HepG2 (cell line): ENCODE data around the gene NFKBIZ. TPM values are rescaled to one million over a fixed set of nuclear protein-coding genes. Genes with fewer than 3 reads are reported as not detected.

Experiments used
- ATAC-seq: fragments of 200-7000 bp; cut with Tn5 transposase; 3 replicates; pipeline ENCODE4 v1.9.1; 2020; ENCODE audit warnings: mild to moderate bottlenecking, moderate library complexity
- BruUV-seq: library from RNA; stranded (reverse); fragments of 400-500 nt; replicated peaks from 2 replicates; lab custom pipeline; 2021; lab: Mats Ljungman, UMichigan
- CTCF ChIA-PET: fragments of 300-600 bp; formaldehyde crosslinking; extraction: SDS; loops from one replicate; lab custom pipeline; 2021; ENCODE audit warnings: low total read pairs, inconsistent platforms, low intra/inter-chr PET ratio; lab: Yijun Ruan, JAX
- POLR2A ChIA-PET: fragments of 350-600 bp; sonication (Branson Sonifier 250); formaldehyde crosslinking; loops from one replicate; lab custom pipeline; 2020; ENCODE audit warnings: antibody characterized with exemption, inconsistent platforms; lab: Yijun Ruan, JAX
- DNase-seq: peaks from one replicate; pipeline ENCODE4 v3.0.0-alpha.2; 2015; ENCODE audit warnings: low spot score
- FAIRE-seq: peaks from 3 replicates; lab custom pipeline; 2011; peaks lifted over from hg19 to GRCh38; lab: Jason Lieb, UNC
- H2AFZ ChIP-seq: one replicate; pipeline ENCODE4 v1.6.1; 2011; ENCODE audit warnings: low read length, inconsistent platforms
- H3K27ac ChIP-seq: fragments of 300-600 bp; 3 replicates; pipeline ENCODE4 v1.8.0; 2011; ENCODE audit warnings: mixed run types, mild to moderate bottlenecking, mixed read lengths, low read length, inconsistent platforms; ENCODE audit not compliant: insufficient read depth; ENCODE audit errors: extremely low read length
- H3K27me3 ChIP-seq, 2 experiments: fragments of 200-600 bp in 1 of 2; 2 replicates in 1 of 2; 3 replicates in 1 of 2; pipeline versions ENCODE4 v1.6.0 to v1.8.0; 2011; ENCODE audit warnings: low read length in 2 of 2, mild to moderate bottlenecking in 2 of 2, moderate library complexity in 2 of 2, inconsistent platforms in 1 of 2; ENCODE audit not compliant: insufficient read depth in 2 of 2, control insufficient read depth in 1 of 2
- H3K36me3 ChIP-seq, 2 experiments: fragments of 200-600 bp in 1 of 2; replicated peaks in 1 of 2; 2 replicates in 1 of 2; 3 replicates in 1 of 2; pipeline versions ENCODE4 v1.5.1 to v1.8.0; 2011; ENCODE audit warnings: low read length in 2 of 2, inconsistent platforms in 1 of 2; ENCODE audit not compliant: insufficient read depth in 2 of 2, control insufficient read depth in 1 of 2
- H3K4me1 ChIP-seq: 2 replicates; pipeline ENCODE4 v1.5.1; 2012; ENCODE audit warnings: low read length, inconsistent platforms; ENCODE audit not compliant: insufficient read depth
- H3K4me2 ChIP-seq: 2 replicates; pipeline ENCODE4 v1.6.0; 2011; ENCODE audit warnings: low read depth, low read length, inconsistent platforms
- H3K4me3 ChIP-seq, 3 experiments: fragments of 200-600 bp in 1 of 3; sonication (generic), shearing (Covaris generic) in 1 of 3; replicated peaks in 1 of 3; 2 replicates each; pipeline ENCODE4 v1.5.1; 2011 to 2016; ENCODE audit warnings: low read length in 3 of 3, inconsistent platforms in 2 of 3, low read depth in 2 of 3, mild to moderate bottlenecking in 2 of 3, control low read depth in 1 of 3, mixed read lengths in 1 of 3; ENCODE audit not compliant: insufficient read depth in 1 of 3
- H3K79me2 ChIP-seq: one replicate; pipeline ENCODE4 v1.6.1; 2011; ENCODE audit warnings: low read length, inconsistent platforms; ENCODE audit not compliant: insufficient read depth
- H3K9ac ChIP-seq: 2 replicates; pipeline ENCODE4 v1.6.0; 2011; ENCODE audit warnings: mild to moderate bottlenecking, low read depth, low read length, inconsistent platforms; ENCODE audit not compliant: insufficient read depth
- H3K9me3 ChIP-seq: 2 replicates; pipeline ENCODE4 v1.5.1; 2012; ENCODE audit warnings: mild to moderate bottlenecking, low read length
- H4K20me1 ChIP-seq: 2 replicates; pipeline ENCODE4 v1.6.0; 2011; ENCODE audit warnings: inconsistent platforms, mild to moderate bottlenecking, low read length, moderate library complexity; ENCODE audit not compliant: insufficient read depth
- ISL2 ChIP-seq: sonication (generic); formaldehyde crosslinking; IDR thresholded peaks from 2 replicates; pipeline ENCODE4 v1.5.0; 2020; ENCODE audit warnings: missing genetic modification reagents
- KDM5A ChIP-seq: fragments of 200-600 bp; sonication (generic); IDR thresholded peaks from 2 replicates; pipeline ENCODE4 v1.7.0; 2018; ENCODE audit warnings: antibody characterized with exemption, mild to moderate bottlenecking, low read length, borderline replicate concordance
- PLRG1 ChIP-seq: fragments of 450-650 bp; conservative IDR thresholded peaks from 2 replicates; pipeline ENCODE4 v1.6.1; 2016
- RCOR2 ChIP-seq: IDR thresholded peaks from 2 replicates; pipeline ENCODE4 v1.6.1; 2016; ENCODE audit warnings: missing biosample characterization, missing genetic modification reagents
- SKI ChIP-seq: fragments of 450-650 bp; IDR thresholded peaks from one replicate; pipeline ENCODE4 v1.6.1; 2018; ENCODE audit warnings: mild to moderate bottlenecking; ENCODE audit not compliant: partially characterized antibody
- ZNF513 ChIP-seq: sonication (generic); formaldehyde crosslinking; conservative IDR thresholded peaks from 2 replicates; pipeline ENCODE4 v1.5.0; 2020; ENCODE audit warnings: missing genetic modification reagents
- ZNF691 ChIP-seq: sonication (generic); formaldehyde crosslinking; IDR thresholded peaks from 2 replicates; pipeline ENCODE4 v1.4.0; 2020; ENCODE audit warnings: missing genetic modification reagents, low read depth, mild to moderate bottlenecking, borderline replicate concordance
- WGBS: methylation state at CpG from one replicate; pipeline ENCODE4 v1.1.6; 2017; ENCODE audit warnings: low lambda C conversion rate; 5-methylcytosine and 5-hydroxymethylcytosine counted together
- in situ Hi-C: cut with HindIII; loops from 2 replicates; pipeline ENCODE4 v1.10.0; 2017; ENCODE audit warnings: low pct_unique_long_range_greater_than_20kb; ENCODE audit not compliant: extremely low pct_ligation_motif_present
- intact Hi-C: fragments of 100-400 bp; cut with micrococcal nuclease; formaldehyde crosslinking; loops from one replicate; pipeline ENCODE4 v1.10.0; 2022; ENCODE audit not compliant: unreplicated experiment
- polyA plus RNA-seq, 8 experiments: library from polyadenylated mRNA; depleted of rRNA in 3 of 8; stranded (reverse) in 7 of 8; unstranded in 1 of 8; fragments of >200 nt; fragmentation: Illumina TruSeq in 4 of 8; extraction: Trizol in 4 of 8; gene quantifications; 2 replicates each; pipeline versions ENCODE4 v1.2.1 to v1.2.3, GENCODE V29; 2011 to 2016; ENCODE audit warnings: low read depth in 4 of 8, missing spikeins in 1 of 8, mixed read lengths in 1 of 8; ENCODE audit not compliant: insufficient read depth in 1 of 8
- total RNA-seq, 5 experiments: library from RNA; depleted of rRNA; stranded (reverse); fragments of >200 nt; fragmentation: Illumina TruSeq; extraction: Trizol; gene quantifications; 2 replicates each; pipeline ENCODE4 v1.2.3, GENCODE V29; 2016; ENCODE audit warnings: low read depth in 1 of 5

The NFKBIZ gene
- total and polyA plus RNA-seq, 2 of the 13 experiments (the other 11 are each of a cell fraction or from before 2014, with no cell fraction given), result 25.9 to 60.6 TPM

- TF ChIP-seq ZNF513 (CRISPR knock-in tag) (no peak), ISL2 (CRISPR knock-in tag) (no peak)
- TF ChIP-seq, all 625 proteins: peak for 2
Observed at GRCh38 chr3:101896083-101896757, 46.9 kb downstream of the NFKBIZ start (continued).

GRCh38 chr3:101897013-101897412, 47.7 kb downstream of the NFKBIZ start:
- DNase-seq, result no peak
- no peak overlapping the region for H3K4me2 ChIP-seq
- no peaks in the 10 kb centered on the region for H3K9me3 ChIP-seq
- no peaks in the 10 kb centered on the region for H3K79me2 ChIP-seq
- FAIRE-seq, result no peak
- H3K27ac ChIP-seq, result no peak overlapping the region
- no peaks in the 10 kb centered on the region for H4K20me1 ChIP-seq
- BruUV-seq, result no TSS peak
- H3K36me3 ChIP-seq, result no peaks in the 10 kb centered on the region
- WGBS, result 41% methylated on average over 5 of the region's 5 CpGs
- POLR2A ChIA-PET, result no interaction called here
- H3K4me1 ChIP-seq, result no peaks in the 10 kb centered on the region
- H2AFZ ChIP-seq, result no peak overlapping the region
- CTCF ChIA-PET, result no interaction called here
- no peak for TF ChIP-seq RCOR2 (CRISPR knock-in tag)
- no peak for ATAC-seq
- in situ Hi-C loops (no loop called here), intact Hi-C loops (no loop called here)
- H3K27me3 ChIP-seq, result no peaks in the 10 kb centered on the region
- H3K4me3 ChIP-seq, result no peak overlapping the region
- no peak overlapping the region for H3K9ac ChIP-seq

- ChIA-PET POLR2A (no interaction called here), CTCF (no interaction called here)
- no peak overlapping the region for H3K9ac ChIP-seq
- no peaks in the 10 kb centered on the region for H3K36me3 ChIP-seq
- in situ Hi-C loops (no loop called here), intact Hi-C loops (no loop called here)
- H3K4me2 ChIP-seq, result no peak overlapping the region
- 20% methylated on average over 2 of the region's 2 CpGs for WGBS
- H3K4me3 ChIP-seq, result no peak overlapping the region
- no peaks in the 10 kb centered on the region for H4K20me1 ChIP-seq
- FAIRE-seq, result no peak
- H3K27ac ChIP-seq, result no peak overlapping the region
- H3K79me2 ChIP-seq, result no peaks in the 10 kb centered on the region
- no peaks in the 10 kb centered on the region for H3K4me1 ChIP-seq
- DNase-seq, result no peak
- H3K27me3 ChIP-seq, result no peaks in the 10 kb centered on the region
- ATAC-seq, result no peak
- no peaks in the 10 kb centered on the region for H3K9me3 ChIP-seq
- BruUV-seq, result no TSS peak
- no peak overlapping the region for H2AFZ ChIP-seq
- TF ChIP-seq PLRG1 (no peak), SKI (no peak), KDM5A (no peak), ZNF691 (CRISPR knock-in tag) (no peak)
Observed at GRCh38 chr3:101898039-101898438, 48.7 kb downstream of the NFKBIZ start.
